GM12878 (cell line): ENCODE results near the gene NOD1.

Source experiments
- BMI1 ChIP-seq: fragments of 450-650 bp; IDR thresholded peaks from 2 replicates; pipeline ENCODE4 v1.6.1; 2016; ENCODE audit warnings: mild to moderate bottlenecking, moderate library complexity, borderline replicate concordance
- CTCF ChIP-seq, 3 experiments: IDR thresholded peaks in 2 of 3; conservative IDR thresholded peaks in 1 of 3; 2 replicates each; pipeline ENCODE4 v1.5.1; 2011; ENCODE audit warnings: low read depth in 3 of 3, low read length in 3 of 3, mild to moderate bottlenecking in 3 of 3, control low read depth in 2 of 3, moderate library complexity in 2 of 3, inconsistent platforms in 1 of 3, mixed read lengths in 1 of 3; ENCODE audit not compliant: control insufficient read depth in 2 of 3, insufficient read depth in 1 of 3; ENCODE audit errors: extremely low read depth in 1 of 3
- CUX1 ChIP-seq: IDR thresholded peaks from 2 replicates; pipeline ENCODE4 v1.6.1; 2012; ENCODE audit warnings: improper control_type of control experiment, low read depth, low read length; ENCODE audit not compliant: insufficient replicate concordance
- MAX ChIP-seq: IDR thresholded peaks from 2 replicates; pipeline ENCODE4 v1.6.1; 2012; ENCODE audit warnings: low read depth, low read length, improper control_type of control experiment
- POLR2A ChIP-seq: IDR thresholded peaks from 2 replicates; pipeline ENCODE4 v1.6.1; 2011; ENCODE audit warnings: low read depth, mild to moderate bottlenecking, low read length
- RAD21 ChIP-seq: IDR thresholded peaks from 2 replicates; pipeline ENCODE4 v1.6.1; 2011; ENCODE audit warnings: mild to moderate bottlenecking, low read depth, low read length, moderate library complexity; ENCODE audit not compliant: insufficient read depth
- RBBP5 ChIP-seq: fragments of 200-600 bp; sonication (generic); conservative IDR thresholded peaks from 2 replicates; pipeline ENCODE4 v1.6.1; 2016
- ZBTB40 ChIP-seq: fragments of 450-650 bp; IDR thresholded peaks from 2 replicates; pipeline ENCODE4 v1.6.1; 2016; ENCODE audit warnings: mild to moderate bottlenecking, moderate library complexity, borderline replicate concordance

- TF ChIP-seq CTCF (IDR thresholded peaks at IDR 0.05 in 2 of 3, conservative IDR thresholded peaks at IDR 0.05 in 1 of 3; ENCODE audit: control insufficient read depth in 2 of 3, extremely low read depth in 1 of 3, insufficient read depth in 1 of 3, low read depth in 3 of 3, low read length in 3 of 3) (no peak), MAX (no peak), BMI1 (no peak), POLR2A (no peak), RAD21 (no peak), ZBTB40 (no peak), RBBP5 (no peak), CUX1 (no peak)
Observed at GRCh38 chr7:30403477-30403876, 75.1 kb downstream of the NOD1 start.
